Posterior vena cava (tissue), 2 donors: ENCODE measurements around the gene STON2. TPM values are rescaled to one million over a fixed set of nuclear protein-coding genes. Genes with fewer than 3 reads are reported as not detected.
"Not testable (repeated sequence)": the region's sequence is repeated elsewhere in the genome, so short reads cannot be mapped to it uniquely, and the experiment has no call there.

Source experiments
- DNase-seq: peaks from one replicate; pipeline ENCODE4 v3.0.0-alpha.2; 2020; ENCODE audit warnings: low spot score
- intact Hi-C, 2 donors: fragments of 100-400 bp; cut with DNase I; formaldehyde crosslinking; loops; one replicate each; pipeline versions ENCODE4 v1.14.1 to v1.14.2; 2022 to 2023
- total RNA-seq, 2 donors: library from RNA; stranded (reverse); fragmentation: NEBNext Ultra II Directional; extraction: Animal tissue kit (Norgen Biotek cat#: 25700); gene quantifications; one replicate each; pipeline ENCODE4 v1.2.1, GENCODE V29; 2021
- donor health status: DM: yes; HTN: yes; CAD: no.
- donor health status: DM: yes; HTN: yes; CAD: no.

Gene STON2
- total RNA-seq, 2 donors from 2014 or later, result 20.5 to 25.1 TPM

GRCh38 chr14:81390696-81391095 is 9.4 kb downstream of the STON2 start:
- DNase-seq, result no peak
- intact Hi-C loops, result no loop called here

DNA sequence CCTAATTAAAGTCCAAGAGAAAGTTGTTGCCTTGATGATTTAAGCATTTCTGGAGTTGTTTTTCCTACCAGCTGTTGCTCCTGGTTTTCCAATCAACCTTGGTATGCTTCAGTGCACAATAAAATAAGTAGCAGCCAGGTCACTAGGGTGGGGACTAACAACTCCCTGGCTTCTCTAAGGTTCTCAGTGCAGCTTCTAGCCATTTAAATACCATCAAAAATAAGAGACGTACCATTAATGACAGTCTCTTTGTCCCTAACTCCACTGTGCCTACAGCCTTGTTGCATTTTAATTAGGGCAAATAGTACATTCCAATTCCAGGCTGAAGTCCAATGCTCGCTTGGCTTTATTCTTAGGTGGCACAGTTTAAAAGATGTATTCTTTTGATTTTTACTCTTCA is 11.8 kb downstream of the STON2 start:
- no peak for DNase-seq
- intact Hi-C loops, result no loop called here

- DNase-seq, result no peak
- intact Hi-C loops, result no loop called here
Observed at GRCh38 chr14:81386290-81386745, 13.8 kb downstream of the STON2 start.

DNA sequence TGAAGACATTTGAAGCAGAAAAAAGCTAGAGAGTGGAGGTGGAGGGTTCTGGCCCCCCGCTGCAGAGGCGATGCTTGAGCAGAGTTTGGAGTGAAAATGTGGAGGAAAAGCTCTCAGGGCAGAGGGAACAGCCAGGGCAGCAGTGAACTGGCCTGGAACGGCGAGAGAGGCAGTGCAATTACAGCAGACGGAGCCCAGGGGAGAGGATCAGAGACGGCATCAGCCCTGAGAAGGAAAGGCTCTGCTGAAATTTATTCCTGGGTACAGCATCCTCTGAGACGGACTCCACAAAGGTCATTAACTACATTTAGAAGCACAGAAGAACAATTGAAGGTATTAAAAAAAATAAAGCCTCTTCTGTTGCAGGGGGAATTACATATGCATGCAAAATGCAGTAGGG is 14.2 kb downstream of the STON2 start:
- DNase-seq, result no peak
- intact Hi-C loops, result no loop called here

GRCh38 chr14:81385419-81385818 is 14.7 kb downstream of the STON2 start:
- no peak for DNase-seq
- intact Hi-C loops, result no loop called here

- DNase-seq, result no peak
- intact Hi-C loops, result no loop called here
Observed at GRCh38 chr14:81384900-81385299, 15.2 kb downstream of the STON2 start.

GRCh38 chr14:81382517-81383225 is 17.5 kb downstream of the STON2 start:
- intact Hi-C loops, result no loop called here
- no peak for DNase-seq

DNA sequence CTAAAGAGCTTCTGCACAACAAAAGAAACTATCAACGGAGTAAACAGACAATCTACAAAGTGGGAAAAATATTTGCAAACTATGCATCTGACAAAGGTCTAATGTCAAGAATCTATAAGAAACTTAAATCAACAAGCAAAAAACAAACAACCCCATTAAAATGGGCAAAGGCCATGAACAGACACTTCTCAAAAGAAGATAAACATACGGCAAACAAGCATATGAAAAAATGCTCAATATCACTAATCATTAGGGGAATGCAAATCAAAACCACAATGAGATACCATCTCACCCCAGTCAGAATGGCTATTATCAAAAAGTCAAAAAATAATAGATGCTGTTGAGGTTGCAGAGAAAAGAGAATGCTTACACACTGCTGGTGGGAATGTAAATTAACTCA is 20.1 kb downstream of the STON2 start:
- intact Hi-C loops, DNase-seq: not testable (repeated sequence)

- DNase-seq, result no peak
- intact Hi-C loops, result no loop called here
Observed at GRCh38 chr14:81371802-81372201, 28.3 kb downstream of the STON2 start.

DNA sequence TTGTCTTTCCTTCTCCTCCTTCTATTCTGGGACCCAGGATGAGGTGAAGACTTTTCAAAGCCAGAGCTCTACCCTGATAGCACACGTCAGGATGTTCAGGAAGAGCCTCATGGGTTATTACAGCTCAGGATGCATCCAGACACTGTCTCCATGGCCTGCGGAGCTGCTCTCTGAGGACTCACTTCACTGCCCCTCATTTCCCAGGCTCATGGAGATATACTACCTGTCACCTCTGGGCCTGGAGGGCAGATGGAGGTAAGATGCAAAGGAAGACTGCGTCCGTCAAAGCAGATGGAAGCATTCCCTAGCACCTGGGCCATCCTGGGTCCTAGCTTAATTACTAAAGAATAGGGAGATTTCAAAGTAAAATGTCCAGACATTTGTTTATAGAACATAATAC is 32.6 kb downstream of the STON2 start:
- DNase-seq, result no peak

DNA sequence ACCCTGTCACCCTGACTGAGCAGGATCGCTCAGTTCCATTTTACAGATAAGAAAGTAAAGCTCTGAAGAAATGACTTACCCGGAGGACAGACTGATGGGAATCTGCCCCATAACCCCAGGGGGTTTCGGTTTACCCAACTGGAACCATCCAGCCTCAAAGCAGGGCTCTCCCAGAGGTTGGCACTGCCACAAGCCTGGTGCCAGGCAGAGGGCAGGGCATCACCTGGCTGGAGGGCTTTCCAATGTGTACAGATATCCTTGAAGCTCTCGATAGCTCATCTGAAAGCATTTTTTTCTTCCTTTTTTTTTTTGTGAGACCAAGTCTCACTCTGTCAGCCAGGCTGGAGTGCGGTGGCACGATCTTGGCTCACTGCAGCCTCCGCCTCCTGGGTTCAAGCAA is 33.2 kb downstream of the STON2 start:
- intact Hi-C loops, result no loop called here
- no peak for DNase-seq

More for the DNA sequence above, 32.6 kb downstream of the STON2 start:
- intact Hi-C loops, result no loop called here

DNA sequence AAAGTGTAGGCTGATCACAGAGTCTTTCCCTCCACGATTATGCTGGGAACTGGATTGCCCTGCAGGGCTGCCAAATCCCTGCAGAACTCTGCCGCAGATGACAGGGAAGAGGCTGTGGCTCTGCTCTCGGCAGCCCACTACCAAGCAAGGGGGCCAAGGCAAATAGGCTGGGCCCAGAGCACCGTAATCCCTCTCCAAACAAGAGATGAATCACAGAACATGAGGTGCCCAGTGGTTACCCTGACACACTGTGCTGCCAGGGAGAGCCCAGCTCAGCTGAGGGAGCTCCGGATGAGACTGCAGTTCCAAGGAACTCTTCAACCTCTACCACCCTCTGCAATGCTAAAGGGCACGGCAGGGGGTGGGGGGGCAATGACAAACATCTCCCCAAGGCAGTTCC is 33.9 kb downstream of the STON2 start:
- DNase-seq, result no peak
- intact Hi-C loops, result no loop called here

GRCh38 chr14:81363746-81364378 is 36.3 kb downstream of the STON2 start:
- intact Hi-C loops, result no loop called here
- DNase-seq, result no peak

DNA sequence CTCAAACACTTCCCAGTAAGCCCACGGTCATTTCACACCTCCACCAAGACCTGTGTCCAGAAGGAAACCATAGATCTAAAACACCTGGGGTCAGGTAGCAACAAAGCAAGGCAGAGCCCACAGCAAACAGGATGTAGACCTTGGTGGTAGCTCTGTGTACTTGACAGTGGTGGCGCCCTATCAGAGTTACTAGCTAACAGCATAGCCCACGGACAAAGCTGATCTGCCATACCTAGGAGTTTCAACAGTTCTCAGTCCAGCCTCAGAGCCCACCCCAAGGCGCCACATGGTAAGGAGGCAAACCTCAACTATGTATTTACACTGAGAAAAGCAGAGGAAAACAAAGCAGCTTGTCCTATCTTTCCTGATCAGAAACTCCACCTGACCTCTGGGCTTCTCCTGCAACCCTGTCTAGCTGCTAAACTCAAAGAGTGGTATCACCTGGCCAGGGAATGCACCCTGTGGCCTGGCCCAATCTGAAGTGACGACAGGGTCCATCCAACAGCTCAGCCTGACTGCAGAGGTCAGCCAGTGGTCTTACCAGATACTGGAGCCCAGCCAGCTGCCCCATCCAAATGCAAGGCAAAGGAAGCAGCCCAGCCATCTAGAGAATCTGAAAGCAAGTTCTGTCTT is 46.3 kb downstream of the STON2 start:
- DNase-seq, result no peak
- intact Hi-C loops, result no loop called here

DNA sequence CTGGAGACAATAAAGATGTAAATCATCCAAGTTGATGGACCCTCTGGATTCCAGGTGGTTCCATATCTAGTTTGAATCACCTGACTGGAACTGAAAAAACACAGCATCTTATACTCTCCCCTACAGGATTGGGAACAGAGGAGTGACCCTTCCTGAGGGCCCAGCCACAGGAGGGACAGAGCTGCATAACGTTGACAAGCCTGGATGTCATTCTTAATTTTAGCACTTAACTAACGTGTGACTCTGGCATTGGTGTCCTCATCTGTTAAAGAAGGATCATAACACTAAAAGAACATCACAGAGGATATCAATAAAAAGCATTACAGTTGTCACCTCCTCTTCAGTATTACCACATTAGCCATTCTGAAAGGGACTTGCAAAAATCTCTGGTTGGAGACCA is 47.7 kb downstream of the STON2 start:
- intact Hi-C loops, result no loop called here
- no peak for DNase-seq

- intact Hi-C loops, result no loop called here
- no peak for DNase-seq
Observed at GRCh38 chr14:81351205-81351604, 48.9 kb downstream of the STON2 start.

GRCh38 chr14:81350344-81351130 is 49.6 kb downstream of the STON2 start:
- no peak for DNase-seq
- intact Hi-C loops, result no loop called here

DNA sequence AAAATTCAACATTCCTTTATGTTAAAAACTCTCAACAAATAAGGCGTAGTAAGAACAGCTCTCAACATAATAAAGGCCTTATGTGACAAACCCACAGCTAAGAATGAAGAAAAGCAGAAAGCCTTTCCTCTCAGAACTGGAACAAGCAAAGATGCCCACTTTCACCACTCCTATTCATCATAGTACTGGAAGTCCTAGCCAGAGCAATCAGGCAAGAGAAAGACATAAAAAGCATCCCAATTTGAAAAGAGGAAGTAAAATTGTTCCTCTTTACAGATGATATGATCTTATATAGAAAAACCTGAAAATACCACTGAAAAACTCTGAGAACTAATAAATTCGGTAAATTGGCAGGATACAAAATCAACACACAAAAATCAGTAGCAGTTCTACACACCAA is 52.1 kb downstream of the STON2 start:
- DNase-seq, result no peak
- intact Hi-C loops, result no loop called here

GRCh38 chr14:81345781-81346180 is 54.3 kb downstream of the STON2 start:
- no peak for DNase-seq
- intact Hi-C loops, result no loop called here
